ENCODE measurements around the gene ECT2.

GRCh38 chr3:172766718-172767405 lies 16.3 kb downstream of the ECT2 start:
- no peak for TF ChIP-seq CTCF (IDR thresholded peaks at IDR 0.05 in 4 of 5, conservative IDR thresholded peaks at IDR 0.05 in 1 of 5)
- TF ChIP-seq POLR2A (IDR thresholded peaks at IDR 0.05), result no peak
